Kasumi-1 (cell line): ENCODE data around the gene ASB16.

ENCODE experiments used
- DNase-seq, 2 experiments: peaks; one replicate each; lab custom pipeline; 2025; lab: John Stamatoyannopoulos, UW

Gene ASB16

DNA sequence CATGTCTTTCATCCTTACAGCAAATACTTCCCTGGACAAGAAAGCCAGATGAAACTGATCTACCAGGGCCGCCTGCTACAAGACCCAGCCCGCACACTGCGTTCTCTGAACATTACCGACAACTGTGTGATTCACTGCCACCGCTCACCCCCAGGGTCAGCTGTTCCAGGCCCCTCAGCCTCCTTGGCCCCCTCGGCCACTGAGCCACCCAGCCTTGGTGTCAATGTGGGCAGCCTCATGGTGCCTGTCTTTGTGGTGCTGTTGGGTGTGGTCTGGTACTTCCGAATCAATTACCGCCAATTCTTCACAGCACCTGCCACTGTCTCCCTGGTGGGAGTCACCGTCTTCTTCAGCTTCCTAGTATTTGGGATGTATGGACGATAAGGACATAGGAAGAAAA, 20.0 kb downstream of the ASB16 start:
- DNase-seq, result no peak

DNA sequence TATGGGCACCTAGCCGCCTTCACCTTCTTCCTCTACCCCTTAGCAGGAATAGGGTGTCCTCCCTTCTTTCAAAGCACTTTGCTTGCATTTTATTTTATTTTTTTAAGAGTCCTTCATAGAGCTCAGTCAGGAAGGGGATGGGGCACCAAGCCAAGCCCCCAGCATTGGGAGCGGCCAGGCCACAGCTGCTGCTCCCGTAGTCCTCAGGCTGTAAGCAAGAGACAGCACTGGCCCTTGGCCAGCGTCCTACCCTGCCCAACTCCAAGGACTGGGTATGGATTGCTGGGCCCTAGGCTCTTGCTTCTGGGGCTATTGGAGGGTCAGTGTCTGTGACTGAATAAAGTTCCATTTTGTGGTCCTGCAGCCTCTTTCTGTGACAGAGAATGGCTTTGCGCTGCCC, 20.9 kb downstream of the ASB16 start:
- no peak for DNase-seq

DNA sequence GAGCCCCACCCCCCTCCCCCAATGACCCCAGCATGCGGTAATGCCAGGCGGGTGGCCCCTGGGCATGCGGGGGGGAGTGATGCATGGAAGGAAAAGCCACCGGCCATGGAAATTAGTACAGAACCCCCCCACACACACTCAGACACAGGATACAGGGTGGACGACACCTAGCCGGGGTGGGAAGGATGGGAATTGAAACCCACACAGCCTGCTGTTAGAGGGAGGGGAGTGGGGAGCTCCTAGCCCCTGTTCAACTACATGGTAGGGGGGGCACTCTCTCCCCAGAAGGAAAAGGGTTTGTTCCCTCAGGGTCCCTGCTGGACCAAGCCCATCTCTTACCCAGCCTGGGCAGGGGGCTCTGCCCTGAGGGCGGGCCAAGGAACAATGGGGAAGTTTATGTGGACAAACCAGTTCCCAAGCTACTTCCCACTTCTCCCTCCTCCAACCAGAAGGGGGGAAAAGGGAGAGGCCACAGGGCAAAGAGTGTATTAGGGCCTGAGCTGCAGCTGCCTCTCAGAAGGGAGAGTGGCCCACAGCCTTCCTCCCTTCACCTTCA, 21.5 kb downstream of the ASB16 start:
- peak in 1 of 2 experiments; percentile 12 for DNase-seq

DNA sequence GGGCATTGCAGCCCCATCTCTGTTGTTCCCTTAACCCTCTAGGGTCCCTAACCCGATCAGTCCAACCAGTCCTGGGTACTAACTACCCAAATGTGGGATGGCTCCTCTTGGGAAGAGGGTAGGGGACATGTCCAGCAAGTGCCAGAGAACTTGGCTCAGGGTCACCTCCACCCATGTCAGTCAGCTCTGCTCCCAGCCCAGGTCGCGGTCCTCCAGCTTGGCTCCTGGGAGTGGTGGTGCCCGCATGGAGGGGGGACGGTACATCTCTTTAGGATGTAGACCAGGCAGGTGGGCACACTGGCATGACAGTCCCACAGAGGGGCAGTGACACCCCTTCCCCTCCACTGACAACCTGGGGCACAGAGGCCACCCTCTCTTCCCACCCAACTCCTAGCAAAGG, 22.2 kb downstream of the ASB16 start:
- DNase-seq, result no peak

GRCh38 chr17:44193326-44194084, 23.0 kb downstream of the ASB16 start:
- DNase-seq, result no peak

- DNase-seq, result no peak
These were observed 26.6 kb downstream of the ASB16 start for GRCh38 chr17:44197107-44197506.

DNA sequence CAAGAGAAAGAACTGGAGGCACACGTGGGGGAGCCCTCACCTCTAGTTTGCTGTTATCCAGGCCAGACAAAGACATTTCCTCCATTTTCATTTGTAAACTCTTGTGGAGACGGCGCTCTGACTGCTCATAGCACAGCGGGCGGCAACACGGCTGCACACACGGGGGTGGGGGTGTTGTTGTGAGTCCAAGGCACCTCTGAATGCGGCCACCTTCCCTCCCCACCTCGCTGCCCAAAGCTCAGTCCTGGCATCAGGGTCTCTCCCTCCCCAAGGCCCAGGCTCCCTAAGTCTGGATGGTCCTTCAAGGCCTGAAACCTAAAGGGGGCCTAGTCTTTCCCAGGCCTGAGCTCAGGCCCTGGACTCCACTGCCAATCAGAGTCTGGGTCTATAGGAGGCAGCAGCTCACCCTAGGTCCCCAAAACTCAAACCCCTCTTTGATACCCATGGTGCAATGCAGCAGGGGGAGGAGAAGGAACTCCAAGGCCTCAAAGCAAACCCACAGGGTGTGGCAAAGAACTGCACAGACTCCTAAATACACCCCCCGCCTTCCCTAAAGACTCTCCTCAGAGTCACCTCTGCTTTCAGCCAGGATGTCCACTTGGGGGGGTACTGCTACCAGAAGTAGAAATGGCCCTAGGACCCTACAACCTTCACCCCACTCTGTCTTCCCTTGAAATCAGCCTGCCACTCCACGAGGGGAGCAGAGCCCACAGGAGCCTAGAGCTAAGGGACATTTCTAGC, 27.6 kb downstream of the ASB16 start:
- peak; percentile 77 to 80 for DNase-seq

GRCh38 chr17:44198721-44199552, 28.4 kb downstream of the ASB16 start:
- peak; percentile 20 to 40 for DNase-seq

- peak; percentile 92 to 94 for DNase-seq
These were observed 29.3 kb downstream of the ASB16 start, which contains the start of gene ATXN7L3 for GRCh38 chr17:44199553-44200477. Gene ATXN7L3 (minus strand): TSS chr17:44199884. CDS start chr17:44198070, 1,814 bp downstream.

GRCh38 chr17:44200478-44201155, 30.1 kb downstream of the ASB16 start:
- peak in 1 of 2 experiments; percentile 47 for DNase-seq

DNA sequence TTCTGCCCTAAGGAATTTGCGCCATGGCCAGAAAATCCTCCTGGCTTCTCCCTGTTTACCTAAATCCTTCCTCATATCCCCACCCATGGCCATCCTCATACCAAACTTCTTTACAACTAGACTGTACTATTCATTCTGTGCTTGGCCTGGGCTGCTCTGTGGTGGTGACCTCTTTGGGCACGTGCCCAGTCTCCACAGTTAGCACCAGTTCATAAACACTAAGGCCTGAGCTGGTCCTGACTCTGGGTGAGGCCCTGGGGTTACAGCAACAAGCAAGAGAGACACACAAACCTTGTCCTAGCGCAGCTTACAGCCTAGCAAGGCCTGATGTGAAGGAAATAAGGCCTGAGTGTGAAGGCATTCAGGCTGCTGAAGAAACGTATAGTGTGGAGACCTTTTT, 32.3 kb downstream of the ASB16 start:
- no peak for DNase-seq

- DNase-seq, result peak; percentile 83 to 88
These were observed 33.4 kb downstream of the ASB16 start for GRCh38 chr17:44203731-44204440.

GRCh38 chr17:44204441-44204882, 34.0 kb downstream of the ASB16 start:
- no peak for DNase-seq

- no peak for DNase-seq
These were observed 35.7 kb downstream of the ASB16 start for GRCh38 chr17:44205962-44206824.

DNA sequence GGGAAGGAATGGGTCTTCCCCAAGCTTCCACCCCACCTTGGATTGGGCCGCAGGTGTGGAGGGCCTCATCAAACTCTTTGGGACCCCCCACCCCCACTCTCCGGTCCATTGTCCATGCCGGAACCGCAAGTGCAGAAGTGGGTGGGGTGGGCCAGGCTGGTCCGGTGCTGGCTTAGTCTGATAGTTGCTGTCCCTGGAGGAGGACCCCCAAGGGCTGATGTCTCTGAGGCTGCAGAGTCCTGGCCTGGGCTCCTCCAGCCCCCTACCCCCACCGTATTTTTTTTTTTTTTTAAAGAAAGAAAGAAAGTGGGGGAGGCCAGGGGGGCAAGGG, 36.3 kb downstream of the ASB16 start:
- DNase-seq, result no peak

DNA sequence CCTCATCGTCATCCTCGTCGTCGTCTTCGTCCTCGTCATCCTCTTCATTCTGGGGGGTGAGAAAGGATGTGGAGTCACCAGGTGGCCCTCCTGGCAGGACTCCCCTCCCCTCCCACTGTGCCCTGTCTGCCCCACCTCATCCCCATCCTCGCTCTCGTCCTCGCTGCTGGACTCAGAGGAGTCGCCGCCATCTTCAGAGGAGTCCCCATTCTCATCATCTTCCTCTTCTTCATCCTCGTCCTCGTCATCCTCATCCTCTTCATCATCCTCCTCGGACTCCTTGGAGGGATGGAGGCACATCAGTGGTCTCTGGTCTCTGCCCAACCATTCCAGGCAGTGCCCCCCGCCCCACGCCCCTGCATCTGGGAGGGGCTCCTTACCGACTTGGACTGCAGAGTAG, 36.8 kb downstream of the ASB16 start:
- DNase-seq, result no peak

GRCh38 chr17:44207743-44208142, 37.2 kb downstream of the ASB16 start:
- DNase-seq, result no peak

GRCh38 chr17:44209786-44210341, 39.4 kb downstream of the ASB16 start:
- DNase-seq, result no peak
